H1 (cell line): Measurements from ENCODE around the gene KCNAB2. TPM values are rescaled to one million over a fixed set of nuclear protein-coding genes. Genes with fewer than 3 reads are reported as not detected.

ENCODE experiments used
- CTBP2 ChIP-seq: IDR thresholded peaks from 2 replicates; pipeline ENCODE4 v1.7.0; 2011; ENCODE audit warnings: borderline replicate concordance, mild to moderate bottlenecking, moderate library complexity, mixed read lengths, low read length; ENCODE audit not compliant: insufficient read depth, insufficient read length
- GABPA ChIP-seq: IDR thresholded peaks from 2 replicates; pipeline ENCODE4 v1.6.1; 2011; ENCODE audit warnings: mild to moderate bottlenecking, low read length, moderate library complexity, borderline replicate concordance; ENCODE audit not compliant: insufficient read depth
- HDAC2 ChIP-seq, 2 experiments: fragments of 300-600 bp in 1 of 2; sonication (generic) in 1 of 2; IDR thresholded peaks; 2 replicates each; pipeline ENCODE4 v1.6.1; 2011 to 2012; ENCODE audit warnings: low read depth in 2 of 2, low read length in 2 of 2, mild to moderate bottlenecking in 2 of 2, moderate library complexity in 2 of 2, borderline replicate concordance in 1 of 2, inconsistent platforms in 1 of 2
- MAFK ChIP-seq: IDR thresholded peaks from 2 replicates; pipeline ENCODE4 v1.6.1; 2012; ENCODE audit warnings: low read depth, mild to moderate bottlenecking, improper control_type of control experiment, low read length
- RFX5 ChIP-seq: IDR thresholded peaks from 2 replicates; pipeline ENCODE4 v1.6.1; 2011; ENCODE audit warnings: low read depth, low read length, improper control_type of control experiment, borderline replicate concordance
- SIRT6 ChIP-seq: IDR thresholded peaks from one replicate; pipeline ENCODE4 v1.7.1; 2012; ENCODE audit warnings: low read length, inconsistent platforms
- polyA plus RNA-seq, 7 experiments: library from polyadenylated mRNA; depleted of rRNA in 3 of 7; stranded (reverse) in 5 of 7; unstranded in 2 of 7; fragments of >200 nt in 5 of 7; fragments of 200-250 nt in 2 of 7; gene quantifications; 1 replicate in 5 of 7; 2 replicates in 1 of 7; 4 replicates in 1 of 7; pipeline versions ENCODE4 v1.2.1 to v1.2.3, GENCODE V29; 2011 to 2013; ENCODE audit warnings: missing spikeins in 2 of 7, mixed read lengths in 2 of 7
- total RNA-seq: library from RNA; stranded (reverse); fragmentation: NEBNext Ultra II Directional; extraction: Animal tissue kit (Norgen Biotek cat#: 25700); gene quantifications from 2 replicates; pipeline ENCODE4 v1.2.1, GENCODE V29; 2021

KCNAB2 gene
- total and polyA plus RNA-seq, 2 of the 8 experiments (the other 6 are each of a cell fraction or from before 2014, with no cell fraction given): 4.5 to 7.0 TPM

DNA sequence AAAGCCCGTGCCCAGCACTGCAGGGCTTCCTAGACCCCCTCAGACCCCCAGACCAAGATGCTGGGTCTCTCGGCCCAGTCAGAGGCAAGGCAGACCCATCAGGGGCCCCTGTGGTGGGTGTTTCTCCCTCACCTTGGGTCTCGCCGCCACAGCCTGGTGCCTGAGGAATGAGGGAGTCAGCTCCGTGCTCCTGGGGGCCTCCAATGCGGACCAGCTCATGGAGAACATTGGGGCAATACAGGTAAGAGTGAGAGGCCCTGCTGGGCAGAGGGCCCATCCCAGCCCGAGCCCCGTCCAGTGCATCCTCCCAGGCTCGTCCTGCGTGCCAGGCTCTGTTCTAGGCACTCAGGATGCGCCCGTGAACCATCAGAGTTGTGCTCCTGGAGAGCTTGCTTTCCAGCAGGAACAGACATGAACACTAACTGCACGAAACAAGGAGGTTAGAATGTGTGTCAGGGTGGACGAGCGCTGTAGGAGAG, 51.5 kb downstream of the KCNAB2 start (continued):
- TF ChIP-seq CTBP2 (no peak), GABPA (no peak), SIRT6 (no peak), RFX5 (no peak), HDAC2 (IDR thresholded peaks at IDR 0.05; ENCODE audit: borderline replicate concordance in 1 of 2, low read depth in 2 of 2, low read length in 2 of 2) (no peak), MAFK (no peak)
